HUES64 (cell line): ENCODE results near the gene DNAJC11.

Experiments used
- H3K27ac ChIP-seq: 2 replicates; pipeline ENCODE4 v1.7.0; 2013; ENCODE audit warnings: low read depth, low read length, inconsistent platforms
- H3K27me3 ChIP-seq: 2 replicates; pipeline ENCODE4 v1.6.1; 2013; ENCODE audit warnings: mild to moderate bottlenecking, low read length; ENCODE audit not compliant: insufficient read depth
- H3K36me3 ChIP-seq: 2 replicates; pipeline ENCODE4 v1.6.1; 2013; ENCODE audit warnings: mild to moderate bottlenecking, low read length; ENCODE audit not compliant: insufficient read depth
- H3K4me1 ChIP-seq: 2 replicates; pipeline ENCODE4 v1.6.1; 2013; ENCODE audit warnings: mild to moderate bottlenecking, low read length, moderate library complexity; ENCODE audit not compliant: insufficient read depth
- H3K4me3 ChIP-seq: 2 replicates; pipeline ENCODE4 v1.5.1; 2013; ENCODE audit warnings: mild to moderate bottlenecking, low read length, moderate library complexity
- H3K9ac ChIP-seq: 2 replicates; pipeline ENCODE4 v1.6.1; 2013; ENCODE audit warnings: mild to moderate bottlenecking, low read depth, low read length
- H3K9me3 ChIP-seq: 2 replicates; pipeline ENCODE4 v1.6.1; 2013; ENCODE audit warnings: low read depth, low read length; ENCODE audit not compliant: insufficient read depth
- WGBS: fragments of 150-250, 120-280 bp; methylation state at CpG from one replicate; pipeline ENCODE4 v1.1.7; 2013; ENCODE audit warnings: missing lambda C conversion rate; 5-methylcytosine and 5-hydroxymethylcytosine counted together

The DNAJC11 gene

GRCh38 chr1:6588128-6588892 is 113.3 kb downstream of the DNAJC11 start:
- no peaks in the 10 kb centered on the region for H3K27me3 ChIP-seq
- 92% methylated on average over 25 of the region's 25 CpGs for WGBS
- peaks cover 53% of the 10 kb centered on the region for H3K36me3 ChIP-seq
- no peak overlapping the region for H3K9ac ChIP-seq
- no peak overlapping the region for H3K27ac ChIP-seq
- H3K4me1 ChIP-seq, result no peaks in the 10 kb centered on the region
- H3K9me3 ChIP-seq, result no peaks in the 10 kb centered on the region
- H3K4me3 ChIP-seq, result no peak overlapping the region

- Histone ChIP-seq H3K4me3 (no peak overlapping the region), H3K4me1 (no peaks in the 10 kb centered on the region), H3K36me3 (peaks cover 45% of the 10 kb centered on the region), H3K27ac (no peak overlapping the region), H3K9ac (no peak overlapping the region), H3K9me3 (no peaks in the 10 kb centered on the region), H3K27me3 (no peaks in the 10 kb centered on the region)
- 95% methylated on average over 13 of the region's 13 CpGs for WGBS
These were observed 114.2 kb downstream of the DNAJC11 start for GRCh38 chr1:6587261-6588005.

- no peak overlapping the region for H3K27ac ChIP-seq
- H3K4me3 ChIP-seq, result no peak overlapping the region
- no peak overlapping the region for H3K9ac ChIP-seq
- peaks cover 36% of the 10 kb centered on the region for H3K36me3 ChIP-seq
- WGBS, result 91% methylated on average over 11 of the region's 11 CpGs
- H3K9me3 ChIP-seq, result no peaks in the 10 kb centered on the region
- no peaks in the 10 kb centered on the region for H3K27me3 ChIP-seq
- no peaks in the 10 kb centered on the region for H3K4me1 ChIP-seq
These were observed 115.2 kb downstream of the DNAJC11 start for GRCh38 chr1:6586404-6586816.

GRCh38 chr1:6585841-6586240 is 115.8 kb downstream of the DNAJC11 start:
- peaks cover 31% of the 10 kb centered on the region for H3K36me3 ChIP-seq
- H3K27me3 ChIP-seq, result no peaks in the 10 kb centered on the region
- H3K9me3 ChIP-seq, result no peaks in the 10 kb centered on the region
- 93% methylated on average over 7 of the region's 7 CpGs for WGBS
- no peaks in the 10 kb centered on the region for H3K4me1 ChIP-seq
- no peak overlapping the region for H3K9ac ChIP-seq
- H3K27ac ChIP-seq, result no peak overlapping the region
- H3K4me3 ChIP-seq, result no peak overlapping the region

- Histone ChIP-seq H3K9ac (no peak overlapping the region), H3K9me3 (no peaks in the 10 kb centered on the region), H3K4me3 (no peak overlapping the region), H3K36me3 (peaks cover 24% of the 10 kb centered on the region), H3K27me3 (no peaks in the 10 kb centered on the region), H3K27ac (no peak overlapping the region), H3K4me1 (no peaks in the 10 kb centered on the region)
- WGBS, result 86% methylated on average over 12 of the region's 12 CpGs
These were observed 116.4 kb downstream of the DNAJC11 start for GRCh38 chr1:6585081-6585722.
